GM19035 (cell line): ENCODE measurements around the gene GAS6.
"Not testable (repeated sequence)": the region's sequence is repeated elsewhere in the genome, so short reads cannot be mapped to it uniquely, and the experiment has no call there.

ENCODE experiments used
- ATAC-seq: cut with Tn5 transposase; IDR thresholded peaks from one replicate; pipeline ENCODE4 v1.9.1; 2021; ENCODE audit not compliant: unreplicated experiment

The GAS6 gene

GRCh38 chr13:113842336-113843062, 21.4 kb downstream of the GAS6 start:
- ATAC-seq: no peak

GRCh38 chr13:113841353-113841650, 22.6 kb downstream of the GAS6 start:
- ATAC-seq: no peak

- ATAC-seq: no peak
Observed at GRCh38 chr13:113840541-113841352, 23.1 kb downstream of the GAS6 start.

- ATAC-seq: no peak
Observed at GRCh38 chr13:113839536-113840204, 24.2 kb downstream of the GAS6 start.

GRCh38 chr13:113838711-113839201, 25.1 kb downstream of the GAS6 start:
- no peak for ATAC-seq

- no peak for ATAC-seq
Observed at GRCh38 chr13:113837560-113838355, 26.1 kb downstream of the GAS6 start.

GRCh38 chr13:113836768-113837559, 26.9 kb downstream of the GAS6 start:
- ATAC-seq: no peak

GRCh38 chr13:113835461-113836270, 28.2 kb downstream of the GAS6 start:
- no peak for ATAC-seq

- ATAC-seq: no peak
Observed at GRCh38 chr13:113834496-113835200, 29.2 kb downstream of the GAS6 start.

- not testable (repeated sequence) for ATAC-seq
Observed at GRCh38 chr13:113834006-113834405, 29.9 kb downstream of the GAS6 start.

- no peak for ATAC-seq
Observed at GRCh38 chr13:113833111-113833830, 30.6 kb downstream of the GAS6 start.

- no peak for ATAC-seq
Observed at GRCh38 chr13:113832631-113833030, 31.2 kb downstream of the GAS6 start.

- ATAC-seq: no peak
Observed at GRCh38 chr13:113832205-113832604, 31.7 kb downstream of the GAS6 start.

GRCh38 chr13:113831061-113831460, 32.8 kb downstream of the GAS6 start:
- ATAC-seq: no peak

GRCh38 chr13:113830426-113830950, 33.4 kb downstream of the GAS6 start:
- ATAC-seq: not testable (repeated sequence)

- no peak for ATAC-seq
Observed at GRCh38 chr13:113828282-113828825, 35.5 kb downstream of the GAS6 start.

GRCh38 chr13:113827021-113827420, 36.9 kb downstream of the GAS6 start:
- ATAC-seq: no peak
